GM18511 (cell line): ENCODE measurements around the gene AMN.
"Not testable (repeated sequence)": the region's sequence is repeated elsewhere in the genome, so short reads cannot be mapped to it uniquely, and the experiment has no call there.

Experiments used
- ATAC-seq: cut with Tn5 transposase; IDR thresholded peaks from one replicate; pipeline ENCODE4 v1.9.1; 2021; ENCODE audit warnings: mild to moderate bottlenecking, moderate library complexity; ENCODE audit not compliant: unreplicated experiment

AMN gene

GRCh38 chr14:102911991-102912761, 10.3 kb upstream of the AMN start:
- no peak for ATAC-seq

GRCh38 chr14:102913341-102914211, 8.9 kb upstream of the AMN start:
- ATAC-seq: no peak

- no peak for ATAC-seq
These were observed 7.8 kb upstream of the AMN start for GRCh38 chr14:102914474-102915291.

- no peak for ATAC-seq
These were observed 7.0 kb upstream of the AMN start for GRCh38 chr14:102915292-102916110.

- no peak for ATAC-seq
These were observed 6.0 kb upstream of the AMN start for GRCh38 chr14:102916347-102917055.

- ATAC-seq: no peak
These were observed 5.4 kb upstream of the AMN start for GRCh38 chr14:102917056-102917385.

- no peak for ATAC-seq
These were observed 4.8 kb upstream of the AMN start for GRCh38 chr14:102917469-102918211.

GRCh38 chr14:102918438-102918837, 4.0 kb upstream of the AMN start:
- ATAC-seq: no peak

- no peak for ATAC-seq
These were observed 2.0 kb upstream of the AMN start for GRCh38 chr14:102920273-102920997.

- ATAC-seq: no peak
These were observed 1.5 kb upstream of the AMN start for GRCh38 chr14:102920998-102921304.

GRCh38 chr14:102923201-102923924, 900 bp downstream of the AMN start:
- no peak for ATAC-seq

- no peak for ATAC-seq
These were observed 1.5 kb downstream of the AMN start for GRCh38 chr14:102923925-102924486.

GRCh38 chr14:102924632-102925588, 2.4 kb downstream of the AMN start:
- ATAC-seq: no peak

- no peak for ATAC-seq
These were observed 3.2 kb downstream of the AMN start for GRCh38 chr14:102925646-102926045.

GRCh38 chr14:102926104-102926503, 3.6 kb downstream of the AMN start:
- ATAC-seq: no peak

- ATAC-seq: not testable (repeated sequence)
These were observed 4.4 kb downstream of the AMN start for GRCh38 chr14:102926840-102927239.
